OCI-LY1 (cell line): ENCODE data around the gene FIBIN.

Experiments
- EZH2 ChIP-seq: fragments of 200-600 bp; sonication (generic), shearing (Covaris generic); IDR thresholded peaks from 2 replicates; pipeline ENCODE4 v1.8.0; 2017; ENCODE audit warnings: borderline replicate concordance, mixed run types, mild to moderate bottlenecking, antibody characterized with exemption, low read length, moderate library complexity, mixed read lengths
- TF ChIP-seq, protein P1 (sequence below): fragments of 200-600 bp; sonication (generic), shearing (Covaris generic); IDR thresholded peaks from 2 replicates; pipeline ENCODE4 v1.5.1; 2017; ENCODE audit warnings: mild to moderate bottlenecking, antibody characterized with exemption, low read length, moderate library complexity, mixed read lengths

DNA sequence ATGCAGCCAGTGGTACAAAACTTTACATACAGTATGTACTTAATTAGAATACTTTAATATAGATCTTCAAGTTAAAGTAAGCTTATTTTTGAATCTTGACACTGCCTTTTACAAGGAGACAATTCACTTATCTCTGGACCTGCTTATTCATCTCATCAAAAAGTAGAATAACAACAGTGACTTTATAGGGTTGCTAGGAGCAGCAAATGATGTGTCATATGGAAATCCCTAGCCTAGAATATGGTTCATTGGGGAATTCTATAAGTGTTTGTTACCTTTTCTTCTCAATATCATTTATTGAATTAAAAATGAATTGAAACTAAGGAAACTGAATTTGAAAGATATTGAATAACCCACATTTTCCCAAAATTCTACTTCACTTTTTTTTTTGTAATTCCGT is 45.0 kb upstream of the FIBIN start:
- TF ChIP-seq, protein P1, sequence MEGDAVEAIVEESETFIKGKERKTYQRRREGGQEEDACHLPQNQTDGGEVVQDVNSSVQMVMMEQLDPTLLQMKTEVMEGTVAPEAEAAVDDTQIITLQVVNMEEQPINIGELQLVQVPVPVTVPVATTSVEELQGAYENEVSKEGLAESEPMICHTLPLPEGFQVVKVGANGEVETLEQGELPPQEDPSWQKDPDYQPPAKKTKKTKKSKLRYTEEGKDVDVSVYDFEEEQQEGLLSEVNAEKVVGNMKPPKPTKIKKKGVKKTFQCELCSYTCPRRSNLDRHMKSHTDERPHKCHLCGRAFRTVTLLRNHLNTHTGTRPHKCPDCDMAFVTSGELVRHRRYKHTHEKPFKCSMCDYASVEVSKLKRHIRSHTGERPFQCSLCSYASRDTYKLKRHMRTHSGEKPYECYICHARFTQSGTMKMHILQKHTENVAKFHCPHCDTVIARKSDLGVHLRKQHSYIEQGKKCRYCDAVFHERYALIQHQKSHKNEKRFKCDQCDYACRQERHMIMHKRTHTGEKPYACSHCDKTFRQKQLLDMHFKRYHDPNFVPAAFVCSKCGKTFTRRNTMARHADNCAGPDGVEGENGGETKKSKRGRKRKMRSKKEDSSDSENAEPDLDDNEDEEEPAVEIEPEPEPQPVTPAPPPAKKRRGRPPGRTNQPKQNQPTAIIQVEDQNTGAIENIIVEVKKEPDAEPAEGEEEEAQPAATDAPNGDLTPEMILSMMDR, result no peak
- TF ChIP-seq EZH2, result no peak
